Activated T-cell treated with anti-CD3 and anti-CD28 coated beads for 4 hours (primary cell): ENCODE measurements around the gene TEX29.

Experiments
- DNase-seq: peaks from one replicate; pipeline ENCODE4 v3.0.0-alpha.2; 2020

TEX29 gene

GRCh38 chr13:111323549-111323948 lies 3.1 kb downstream of the TEX29 start:
- no peak for DNase-seq

- no peak for DNase-seq
These were observed 3.7 kb downstream of the TEX29 start for GRCh38 chr13:111323950-111324651.

- DNase-seq = no peak
These were observed 4.3 kb downstream of the TEX29 start for GRCh38 chr13:111324736-111325135.

- no peak for DNase-seq
These were observed 4.9 kb downstream of the TEX29 start for GRCh38 chr13:111325146-111325890.

GRCh38 chr13:111325941-111326620 lies 5.6 kb downstream of the TEX29 start:
- no peak for DNase-seq

GRCh38 chr13:111326621-111326965 lies 6.2 kb downstream of the TEX29 start:
- DNase-seq = no peak

- no peak for DNase-seq
These were observed 6.7 kb downstream of the TEX29 start for GRCh38 chr13:111326981-111327642.

GRCh38 chr13:111327730-111328573 lies 7.5 kb downstream of the TEX29 start:
- DNase-seq = no peak

- no peak for DNase-seq
These were observed 8.3 kb downstream of the TEX29 start for GRCh38 chr13:111328574-111329410.

GRCh38 chr13:111329641-111330040 lies 9.2 kb downstream of the TEX29 start:
- DNase-seq = no peak

GRCh38 chr13:111330066-111330610 lies 9.7 kb downstream of the TEX29 start:
- DNase-seq = no peak

GRCh38 chr13:111335298-111335697 lies 14.9 kb downstream of the TEX29 start:
- no peak for DNase-seq

GRCh38 chr13:111336666-111337065 lies 16.2 kb downstream of the TEX29 start:
- DNase-seq = no peak

- no peak for DNase-seq
These were observed 16.8 kb downstream of the TEX29 start for GRCh38 chr13:111337206-111337605.

- no peak for DNase-seq
These were observed 17.3 kb downstream of the TEX29 start for GRCh38 chr13:111337741-111338140.

- no peak for DNase-seq
These were observed 18.4 kb downstream of the TEX29 start for GRCh38 chr13:111338841-111339240.

- DNase-seq = no peak
These were observed 19.1 kb downstream of the TEX29 start for GRCh38 chr13:111339366-111340143.

- DNase-seq = no peak
These were observed 21.4 kb downstream of the TEX29 start for GRCh38 chr13:111341886-111342285.

GRCh38 chr13:111342721-111343120 lies 22.3 kb downstream of the TEX29 start:
- DNase-seq = no peak

- DNase-seq = no peak
These were observed 22.9 kb downstream of the TEX29 start for GRCh38 chr13:111343186-111343805.
